HCT116 (cell line): Measurements from ENCODE around the gene GNS. TPM values are rescaled to one million over a fixed set of nuclear protein-coding genes. Genes with fewer than 3 reads are reported as not detected.

Experiments
- ATAC-seq: fragments of 200-7000 bp; cut with Tn5 transposase; 2 replicates; pipeline ENCODE4 v1.9.1; 2020; ENCODE audit warnings: mild to moderate bottlenecking, moderate library complexity
- BruUV-seq: library from RNA; stranded (reverse); fragments of 400-500 nt; replicated peaks from 2 replicates; lab custom pipeline; 2021; lab: Mats Ljungman, UMichigan
- CTCF ChIA-PET: fragments of 300-600 bp; sonication (Branson Sonifier 250); formaldehyde crosslinking; loops from one replicate; lab custom pipeline; 2021; ENCODE audit warnings: antibody characterized with exemption; lab: Charles Lee
- POLR2A ChIA-PET: fragments of 300-600, 350-600 bp; sonication (Branson Sonifier 250); formaldehyde crosslinking; loops from one replicate; lab custom pipeline; 2021; ENCODE audit warnings: antibody characterized with exemption; lab: Charles Lee
- RAD21 ChIA-PET, 2 experiments: fragments of 300-600 bp; sonication (Branson Sonifier 250); formaldehyde crosslinking; loops; one replicate each; lab custom pipeline; 2023; ENCODE audit warnings: low total read pairs in 2 of 2; ENCODE audit not compliant: uncharacterized antibody in 2 of 2, unreplicated experiment in 2 of 2, low non-redundant PET in 1 of 2; lab: Charles Lee
- DNase-seq: peaks from one replicate; pipeline ENCODE4 v3.0.0-alpha.2; 2010; ENCODE audit warnings: low read depth, low spot score
- H2AFZ ChIP-seq: fragments of 200-600 bp; shearing (Covaris generic), sonication (generic); 2 replicates; pipeline ENCODE4 v1.6.1; 2017; ENCODE audit warnings: low read depth, mixed run types, mixed read lengths, antibody characterized with exemption, low read length; ENCODE audit not compliant: poor library complexity, severe bottlenecking
- H3K27ac ChIP-seq: 2 replicates; pipeline ENCODE4 v1.5.1; 2012; ENCODE audit warnings: low read depth, low read length
- H3K27me3 ChIP-seq: fragments of 200-600 bp; sonication (generic); 2 replicates; pipeline ENCODE4 v1.6.1; 2016; ENCODE audit warnings: mixed run types, low read length, mixed read lengths; ENCODE audit not compliant: insufficient read depth
- H3K36me3 ChIP-seq, 2 experiments: fragments of 200-500 bp in 1 of 2; fragments of 200-600 bp in 1 of 2; sonication (Bioruptor generic) in 1 of 2; sonication (generic) in 1 of 2; 2 replicates each; pipeline versions ENCODE4 v1.5.1 to v1.6.1; 2014 to 2016; ENCODE audit warnings: low read length in 2 of 2, inconsistent platforms in 1 of 2, mixed read lengths in 1 of 2, mixed run types in 1 of 2; ENCODE audit not compliant: insufficient read depth in 2 of 2, control insufficient read depth in 1 of 2
- H3K4me1 ChIP-seq, 2 experiments: fragments of 200-600 bp in 1 of 2; sonication (generic) in 1 of 2; 2 replicates each; pipeline versions ENCODE4 v1.5.1 to v1.6.1; 2012 to 2017; ENCODE audit warnings: low read length in 2 of 2, inconsistent platforms in 1 of 2, mild to moderate bottlenecking in 1 of 2, mixed read lengths in 1 of 2, mixed run types in 1 of 2, moderate library complexity in 1 of 2; ENCODE audit not compliant: insufficient read depth in 2 of 2, control insufficient read depth in 1 of 2
- H3K4me2 ChIP-seq: fragments of 200-600 bp; sonication (generic); 2 replicates; pipeline ENCODE4 v1.6.1; 2017; ENCODE audit warnings: mixed run types, low read length, mixed read lengths
- H3K4me3 ChIP-seq, 2 experiments: fragments of 200-600 bp in 1 of 2; sonication (generic) in 1 of 2; replicated peaks in 1 of 2; 2 replicates each; pipeline ENCODE4 v1.5.1; 2011 to 2016; ENCODE audit warnings: low read length in 2 of 2, control low read depth in 1 of 2, low read depth in 1 of 2, mild to moderate bottlenecking in 1 of 2, mixed read lengths in 1 of 2, mixed run types in 1 of 2
- H3K79me2 ChIP-seq: fragments of 200-600 bp; sonication (generic); 2 replicates; pipeline ENCODE4 v1.6.1; 2017; ENCODE audit warnings: mild to moderate bottlenecking, mixed run types, low read length, moderate library complexity, mixed read lengths; ENCODE audit not compliant: insufficient read depth
- H3K9ac ChIP-seq: fragments of 200-600 bp; sonication (generic); 2 replicates; pipeline ENCODE4 v1.6.1; 2016; ENCODE audit warnings: low read length, mixed read lengths
- H3K9me2 ChIP-seq: fragments of 200-600 bp; sonication (generic), shearing (Covaris generic); 2 replicates; pipeline ENCODE4 v1.6.1; 2017; ENCODE audit warnings: mixed run types, mild to moderate bottlenecking, moderate library complexity; ENCODE audit not compliant: insufficient read depth
- H3K9me3 ChIP-seq, 2 experiments: fragments of 200-500 bp in 1 of 2; fragments of 200-600 bp in 1 of 2; sonication (Bioruptor generic) in 1 of 2; sonication (generic) in 1 of 2; 2 replicates each; pipeline ENCODE4 v1.6.1; 2014 to 2017; ENCODE audit warnings: low read length in 2 of 2, mixed read lengths in 2 of 2, inconsistent platforms in 1 of 2, low read depth in 1 of 2, mild to moderate bottlenecking in 1 of 2, mixed run types in 1 of 2, moderate library complexity in 1 of 2; ENCODE audit not compliant: control insufficient read depth in 1 of 2, insufficient read depth in 1 of 2
- H4K20me1 ChIP-seq: fragments of 200-600 bp; sonication (generic), shearing (Covaris generic); 2 replicates; pipeline ENCODE4 v1.6.1; 2017; ENCODE audit warnings: mixed run types, mild to moderate bottlenecking, moderate library complexity; ENCODE audit not compliant: insufficient read depth
- ATF3 ChIP-seq: IDR thresholded peaks from 2 replicates; pipeline ENCODE4 v1.6.1; 2012
- ELF1 ChIP-seq: IDR thresholded peaks from 2 replicates; pipeline ENCODE4 v1.6.1; 2012; ENCODE audit warnings: low read depth, borderline replicate concordance
- EZH2 ChIP-seq: fragments of 200-600 bp; sonication (generic); IDR thresholded peaks from 2 replicates; pipeline ENCODE4 v1.6.1; 2017; ENCODE audit warnings: antibody characterized with exemption, mixed run types
- EZH2phosphoT487 ChIP-seq: fragments of 200-600 bp; IDR thresholded peaks from 2 replicates; pipeline ENCODE4 v1.6.1; 2018; ENCODE audit warnings: antibody characterized with exemption, borderline replicate concordance
- FOSL1 ChIP-seq: IDR thresholded peaks from 2 replicates; pipeline ENCODE4 v1.6.1; 2012; ENCODE audit warnings: low read depth
- JUND ChIP-seq: IDR thresholded peaks from 2 replicates; pipeline ENCODE4 v1.6.1; 2012
- MAX ChIP-seq: IDR thresholded peaks from 2 replicates; pipeline ENCODE4 v1.6.1; 2012
- POLR2A ChIP-seq: IDR thresholded peaks from 2 replicates; pipeline ENCODE4 v1.7.0; 2011; ENCODE audit warnings: borderline replicate concordance; ENCODE audit not compliant: insufficient read depth, insufficient read length; ENCODE audit errors: extremely low read depth
- POLR2AphosphoS5 ChIP-seq: IDR thresholded peaks from 2 replicates; pipeline ENCODE4 v1.6.1; 2011; ENCODE audit warnings: mild to moderate bottlenecking, low read depth, low read length, moderate library complexity
- RAD21 ChIP-seq: IDR thresholded peaks from 2 replicates; pipeline ENCODE4 v1.6.1; 2012; ENCODE audit warnings: low read depth, mild to moderate bottlenecking
- REST ChIP-seq: IDR thresholded peaks from 2 replicates; pipeline ENCODE4 v1.6.1; 2012; ENCODE audit warnings: low read depth
- SIN3A ChIP-seq: IDR thresholded peaks from 2 replicates; pipeline ENCODE4 v1.6.1; 2012; ENCODE audit warnings: low read depth
- SP1 ChIP-seq: IDR thresholded peaks from 2 replicates; pipeline ENCODE4 v1.6.1; 2012; ENCODE audit warnings: low read depth
- TCF7L2 ChIP-seq: IDR thresholded peaks from 2 replicates; pipeline ENCODE4 v1.7.0; 2011; ENCODE audit warnings: borderline replicate concordance, inconsistent platforms; ENCODE audit not compliant: insufficient read depth, insufficient read length; ENCODE audit errors: extremely low read depth
- YY1 ChIP-seq: IDR thresholded peaks from 2 replicates; pipeline ENCODE4 v1.6.1; 2011; ENCODE audit warnings: low read length, low read depth, moderate library complexity, mild to moderate bottlenecking; ENCODE audit not compliant: insufficient replicate concordance; ENCODE audit errors: extremely low read depth
- ZFX ChIP-seq: fragments of 450-650 bp; IDR thresholded peaks from 2 replicates; pipeline ENCODE4 v1.6.1; 2017
- ZNF274 ChIP-seq: fragments of 200-500 bp; sonication (Bioruptor generic); IDR thresholded peaks from 2 replicates; pipeline ENCODE4 v1.6.1; 2014; ENCODE audit warnings: mild to moderate bottlenecking, low read depth, low read length, inconsistent platforms
- intact Hi-C: fragments of 100-400 bp; cut with micrococcal nuclease; formaldehyde crosslinking; loops from 2 replicates; pipeline ENCODE4 v1.10.0; 2022
- total RNA-seq: library from RNA; stranded (reverse); gene quantifications from one replicate; pipeline ENCODE4 v1.2.1, GENCODE V29; 2021; ENCODE audit not compliant: unreplicated experiment

Gene GNS
- total RNA-seq, 1 experiment from 2014 or later = 45.7 TPM

- Histone ChIP-seq H3K79me2 (peaks cover 41% of the 10 kb centered on the region), H3K9me3 (no peaks in the 10 kb centered on the region), H3K4me1 (peaks cover 0 to 11% of the 10 kb centered on the region in 2 experiments; a peak in 2 of 4 replicates), H3K4me3 (no peak overlapping the region), H2AFZ (no peak overlapping the region), H3K27me3 (no peaks in the 10 kb centered on the region), H3K9me2 (no peaks in the 10 kb centered on the region), H3K9ac (no peak overlapping the region), H3K4me2 (no peak overlapping the region), H4K20me1 (peaks cover 6% of the 10 kb centered on the region; the same call in 1 of the 2 replicates), H3K36me3 (no peaks in the 10 kb centered on the region; a peak in 1 of 4 replicates), H3K27ac (no peak overlapping the region)
- no peak for DNase-seq
- ChIA-PET POLR2A (interaction anchor here (1.4 kb wide), 1 partner anchor 9 kb away, joined by 3 read pairs; no protein-coding TSS in a partner anchor), CTCF (interaction anchor here (0.8 to 2.0 kb wide), 4 partner anchors 10 to 435 kb away, joined by 3 to 11 read pairs (median 4); no protein-coding TSS in a partner anchor), RAD21 (interaction anchor here in 1 of 2 experiments (1.8 kb wide), 1 partner anchor 248 kb away, joined by 5 read pairs; no protein-coding TSS in a partner anchor)
- intact Hi-C loops = loop anchor here (5.0 kb wide), 1 partner anchor 305 kb away; no protein-coding TSS in a partner anchor
- no peak for TF ChIP-seq MAX
- TF ChIP-seq YY1 = no peak
- TF ChIP-seq EZH2 = no peak
- no peak for TF ChIP-seq REST
- no peak for TF ChIP-seq ELF1
- no peak for TF ChIP-seq EZH2phosphoT487
- TF ChIP-seq RAD21 = no peak
- TF ChIP-seq SP1 = no peak
- TF ChIP-seq ZFX = no peak
- no peak for TF ChIP-seq JUND
- TF ChIP-seq ATF3 = no peak
- no peak for TF ChIP-seq ZNF274
- no peak for TF ChIP-seq FOSL1
- TF ChIP-seq POLR2AphosphoS5 = no peak
- no peak for TF ChIP-seq SIN3A
- TF ChIP-seq POLR2A = no peak
- TF ChIP-seq TCF7L2 = no peak
- no TSS peak for BruUV-seq
- ATAC-seq = no peak
Observed at GRCh38 chr12:64797156-64797555, 38.0 kb upstream of the GNS start.
